NCI-H526 (cell line): ENCODE measurements around the gene ARHGEF16.

Experiments used
- DNase-seq, 2 experiments: peaks; one replicate each; lab custom pipeline; 2025; lab: John Stamatoyannopoulos, UW

Gene ARHGEF16

DNA sequence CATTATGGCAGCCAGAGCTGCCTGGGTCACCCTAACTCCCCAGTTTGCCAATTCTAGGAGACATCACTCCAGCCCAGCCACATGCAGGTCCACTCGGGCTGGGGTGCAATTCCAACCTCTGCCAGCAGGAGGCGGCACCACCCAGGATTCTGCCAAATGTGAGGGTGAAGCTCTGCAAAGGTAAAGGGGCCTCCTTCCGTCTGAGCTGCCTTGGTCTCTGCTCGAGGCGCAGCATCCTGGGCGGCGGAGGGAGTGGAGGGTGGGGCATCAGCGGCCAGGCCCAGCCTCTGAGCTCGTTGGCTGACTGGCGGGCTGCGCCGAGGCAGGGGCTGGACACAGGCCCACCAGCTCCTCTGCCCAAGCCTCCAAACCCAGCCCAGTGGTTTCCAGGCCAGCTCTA, 63.8 kb downstream of the ARHGEF16 start:
- DNase-seq = no peak

- no peak for DNase-seq
These were observed 64.3 kb downstream of the ARHGEF16 start for GRCh38 chr1:3518756-3519155.

GRCh38 chr1:3519301-3519885, 64.9 kb downstream of the ARHGEF16 start:
- DNase-seq = no peak

GRCh38 chr1:3520419-3521378, 66.2 kb downstream of the ARHGEF16 start:
- DNase-seq = no peak

- DNase-seq = peak in 1 of 2 experiments; percentile 45
These were observed 67.0 kb downstream of the ARHGEF16 start for GRCh38 chr1:3521426-3521825.

DNA sequence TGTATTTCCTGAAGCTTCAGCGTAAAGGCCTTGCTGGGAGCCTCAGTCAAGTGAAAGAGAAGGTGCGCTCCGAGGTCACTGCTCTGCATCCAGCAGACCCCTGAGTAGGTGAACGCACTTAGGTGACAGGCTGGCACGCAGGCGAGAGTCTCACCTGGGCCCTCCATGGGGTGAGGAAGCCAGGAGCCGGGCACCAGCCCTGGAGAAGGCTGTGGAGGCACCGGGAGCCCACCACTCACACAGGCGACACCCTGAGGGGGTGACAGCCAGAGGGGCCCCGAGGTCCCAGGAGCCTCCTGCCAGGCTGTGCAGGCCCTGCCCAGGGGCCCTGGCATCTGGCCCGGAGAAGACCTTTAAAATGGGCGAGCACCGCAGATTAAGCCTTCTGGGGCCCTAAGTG, 67.6 kb downstream of the ARHGEF16 start:
- no peak for DNase-seq

GRCh38 chr1:3522564-3523265, 68.2 kb downstream of the ARHGEF16 start:
- DNase-seq = no peak

DNA sequence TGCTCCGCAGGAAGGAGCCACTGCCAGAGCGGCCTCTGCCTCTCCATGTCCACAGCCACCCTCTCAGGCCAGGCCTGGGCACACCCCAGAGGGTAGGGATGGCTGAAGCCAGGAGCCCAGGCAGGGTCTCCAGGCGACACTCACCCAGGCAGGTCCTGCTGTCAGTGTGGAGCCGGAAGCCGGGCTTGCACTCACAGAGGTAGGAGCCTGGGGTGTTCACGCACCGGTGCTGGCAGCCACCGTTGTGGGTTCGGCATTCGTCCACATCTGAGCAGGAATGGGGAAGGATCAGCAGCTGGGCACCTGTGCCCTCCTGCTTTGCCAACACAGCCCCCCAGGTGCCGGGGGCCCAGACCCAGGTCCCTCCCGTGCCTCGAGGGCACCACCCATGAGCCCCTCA, 69.5 kb downstream of the ARHGEF16 start:
- DNase-seq = no peak

GRCh38 chr1:3524556-3525203, 70.2 kb downstream of the ARHGEF16 start:
- no peak for DNase-seq

GRCh38 chr1:3525551-3526482, 71.4 kb downstream of the ARHGEF16 start:
- DNase-seq = no peak

DNA sequence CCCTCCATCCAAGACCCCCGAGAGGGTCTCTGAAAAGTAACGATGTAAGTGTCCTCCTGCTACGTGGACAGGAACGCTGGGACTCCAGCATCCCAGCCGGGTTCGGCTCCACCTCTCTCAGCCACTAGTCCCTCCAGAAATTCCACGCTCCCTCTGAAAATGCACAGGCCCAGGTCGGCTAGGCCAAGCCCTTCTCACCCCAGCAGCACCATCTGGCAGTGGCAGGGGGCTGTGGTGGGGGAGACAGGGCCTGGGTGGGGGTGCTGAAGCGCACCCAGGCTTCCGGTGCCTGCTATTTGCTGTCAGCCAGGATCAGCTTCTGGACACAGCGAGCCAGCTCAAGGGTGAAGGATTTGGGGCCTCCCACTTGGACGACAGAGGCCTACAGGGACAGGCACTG, 73.3 kb downstream of the ARHGEF16 start:
- DNase-seq = no peak

- no peak for DNase-seq
These were observed 74.7 kb downstream of the ARHGEF16 start for GRCh38 chr1:3529099-3529729.

DNA sequence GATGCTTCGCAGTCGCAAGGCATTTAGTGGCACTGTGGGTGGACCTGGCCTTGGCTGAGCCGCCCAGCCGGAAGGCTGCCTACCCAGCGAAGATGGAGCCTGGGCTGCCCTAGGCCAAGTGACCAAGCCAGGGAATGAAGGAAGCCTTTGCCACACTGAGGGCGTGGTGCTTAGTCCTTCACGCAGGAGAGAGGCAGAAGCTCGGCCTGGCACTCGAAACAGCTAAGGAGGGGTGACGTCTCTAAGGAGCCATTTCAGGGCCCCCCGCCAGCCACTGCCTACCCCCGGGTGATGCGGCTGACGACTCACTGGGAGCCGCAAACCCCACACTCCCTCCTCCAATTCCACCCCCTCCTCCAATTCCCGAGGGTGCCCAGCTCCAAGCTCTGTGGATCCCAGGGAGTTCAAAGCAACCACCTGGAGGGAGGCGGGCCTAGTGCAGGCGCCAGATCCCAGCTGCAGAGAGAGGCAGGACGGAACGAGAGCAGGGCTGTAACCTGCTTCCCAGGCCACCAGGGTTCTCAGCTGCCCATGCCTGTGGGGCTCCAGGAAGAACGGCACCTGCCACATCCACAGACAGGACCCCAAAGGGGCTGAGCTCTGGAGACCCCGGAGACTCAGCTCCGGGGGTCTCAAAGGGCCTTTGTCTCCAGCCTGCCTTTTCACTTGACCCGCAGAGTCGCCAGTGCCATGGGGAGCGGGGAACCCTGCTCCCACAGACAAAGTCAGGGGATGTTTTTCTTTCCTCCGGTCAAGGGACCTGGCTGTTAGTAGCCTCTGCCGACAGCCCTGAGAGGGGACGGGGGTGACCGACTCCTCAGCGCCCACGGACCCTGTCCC, 75.8 kb downstream of the ARHGEF16 start:
- peak; percentile 59 to 82 for DNase-seq
